Hepatocyte (in vitro differentiated cells): ENCODE results near the gene MS4A7. TPM values are rescaled to one million over a fixed set of nuclear protein-coding genes. Genes with fewer than 3 reads are reported as not detected.

Experiments used
- DNase-seq: peaks from one replicate; pipeline ENCODE4 v3.0.0-alpha.2; 2016; ENCODE audit warnings: low spot score
- H2AFZ ChIP-seq: fragments of 200-600 bp; sonication (generic); 2 replicates; pipeline ENCODE4 v1.6.0; 2016; ENCODE audit warnings: antibody characterized with exemption, mild to moderate bottlenecking
- H3K27ac ChIP-seq: fragments of 200-600 bp; sonication (generic); 2 replicates; pipeline ENCODE4 v1.5.1; 2016; ENCODE audit warnings: mild to moderate bottlenecking
- H3K27me3 ChIP-seq: fragments of 200-600 bp; sonication (generic); 2 replicates; pipeline ENCODE4 v1.6.1; 2016
- H3K36me3 ChIP-seq: fragments of 200-600 bp; sonication (generic); replicated peaks from 2 replicates; pipeline ENCODE4 v1.5.1; 2016; ENCODE audit warnings: low read depth; ENCODE audit not compliant: insufficient read depth
- H3K4me1 ChIP-seq: fragments of 200-600 bp; sonication (generic); 2 replicates; pipeline ENCODE4 v1.5.1; 2016; ENCODE audit warnings: mild to moderate bottlenecking, moderate library complexity; ENCODE audit not compliant: insufficient read depth
- H3K4me2 ChIP-seq: fragments of 200-600 bp; sonication (generic); 2 replicates; pipeline ENCODE4 v1.6.0; 2016
- H3K4me3 ChIP-seq: fragments of 200-600 bp; sonication (generic); 2 replicates; pipeline ENCODE4 v1.5.1; 2016; ENCODE audit warnings: mild to moderate bottlenecking
- H3K79me2 ChIP-seq: fragments of 200-600 bp; sonication (generic); 2 replicates; pipeline ENCODE4 v1.6.0; 2017; ENCODE audit warnings: mild to moderate bottlenecking
- H3K9me2 ChIP-seq: fragments of 200-600 bp; sonication (generic); replicated peaks from 2 replicates; pipeline ENCODE4 v1.6.0; 2017; ENCODE audit warnings: mild to moderate bottlenecking; ENCODE audit not compliant: insufficient read depth
- H3K9me3 ChIP-seq: fragments of 200-600 bp; sonication (generic); 2 replicates; pipeline ENCODE4 v1.5.1; 2016; ENCODE audit warnings: low read depth, mild to moderate bottlenecking
- H4K20me1 ChIP-seq: fragments of 200-600 bp; sonication (generic); 2 replicates; pipeline ENCODE4 v1.6.0; 2016; ENCODE audit warnings: mild to moderate bottlenecking; ENCODE audit not compliant: insufficient read depth, poor library complexity, severe bottlenecking
- EZH2 ChIP-seq: fragments of 200-600 bp; sonication (generic); IDR thresholded peaks from 2 replicates; pipeline ENCODE4 v1.6.1; 2016; ENCODE audit warnings: antibody characterized with exemption, mild to moderate bottlenecking, borderline replicate concordance
- EZH2phosphoT487 ChIP-seq: fragments of 200-600 bp; sonication (generic); IDR thresholded peaks from one replicate; pipeline ENCODE4 v1.6.1; 2018; ENCODE audit warnings: antibody characterized with exemption, mild to moderate bottlenecking, low read depth, moderate library complexity; ENCODE audit not compliant: unreplicated experiment, severe bottlenecking
- WGBS: methylation state at CpG from one replicate; pipeline ENCODE4 v1.1.6; 2016; ENCODE audit warnings: low lambda C conversion rate; ENCODE audit errors: missing lambda C conversion rate; 5-methylcytosine and 5-hydroxymethylcytosine counted together
- polyA plus RNA-seq: library from polyadenylated mRNA; unstranded; fragments of >200 nt; fragmentation: Nextera tagmentation; extraction: Ambion mirVana; gene quantifications from 2 replicates; pipeline ENCODE4 v1.2.1, GENCODE V29; 2016
- total RNA-seq: library from RNA; depleted of rRNA; stranded (reverse); fragments of >200 nt; gene quantifications from 2 replicates; pipeline ENCODE4 v1.2.3, GENCODE V29; 2014
- TF ChIP-seq, protein P1 (sequence below): fragments of 200-600 bp; sonication (generic); IDR thresholded peaks from 2 replicates; pipeline ENCODE4 v1.5.1; 2016; ENCODE audit warnings: antibody characterized with exemption, mild to moderate bottlenecking; ENCODE audit not compliant: poor library complexity

MS4A7 gene
- total and polyA plus RNA-seq, 2 experiments from 2014 or later, result 0.60 to 1.8 TPM

- no peaks in the 10 kb centered on the region for H3K9me3 ChIP-seq
- no peak for DNase-seq
- WGBS, result 76% methylated on average over 3 of the region's 3 CpGs
- no peaks in the 10 kb centered on the region for H4K20me1 ChIP-seq
- no peaks in the 10 kb centered on the region for H3K4me1 ChIP-seq
- H3K79me2 ChIP-seq, result no peaks in the 10 kb centered on the region
- H3K9me2 ChIP-seq, result no peaks in the 10 kb centered on the region
- no peak within 1 kb of the TSS for H3K4me2 ChIP-seq
- no peaks in the 10 kb centered on the region for H3K36me3 ChIP-seq
- no peaks in the 10 kb centered on the region for H3K27me3 ChIP-seq
- no peak within 1 kb of the TSS for H3K4me3 ChIP-seq
- no peak within 1 kb of the TSS for H2AFZ ChIP-seq
- no peak within 1 kb of the TSS for H3K27ac ChIP-seq
- TF ChIP-seq EZH2phosphoT487 (no peak), EZH2 (no peak)
- TF ChIP-seq, protein P1, sequence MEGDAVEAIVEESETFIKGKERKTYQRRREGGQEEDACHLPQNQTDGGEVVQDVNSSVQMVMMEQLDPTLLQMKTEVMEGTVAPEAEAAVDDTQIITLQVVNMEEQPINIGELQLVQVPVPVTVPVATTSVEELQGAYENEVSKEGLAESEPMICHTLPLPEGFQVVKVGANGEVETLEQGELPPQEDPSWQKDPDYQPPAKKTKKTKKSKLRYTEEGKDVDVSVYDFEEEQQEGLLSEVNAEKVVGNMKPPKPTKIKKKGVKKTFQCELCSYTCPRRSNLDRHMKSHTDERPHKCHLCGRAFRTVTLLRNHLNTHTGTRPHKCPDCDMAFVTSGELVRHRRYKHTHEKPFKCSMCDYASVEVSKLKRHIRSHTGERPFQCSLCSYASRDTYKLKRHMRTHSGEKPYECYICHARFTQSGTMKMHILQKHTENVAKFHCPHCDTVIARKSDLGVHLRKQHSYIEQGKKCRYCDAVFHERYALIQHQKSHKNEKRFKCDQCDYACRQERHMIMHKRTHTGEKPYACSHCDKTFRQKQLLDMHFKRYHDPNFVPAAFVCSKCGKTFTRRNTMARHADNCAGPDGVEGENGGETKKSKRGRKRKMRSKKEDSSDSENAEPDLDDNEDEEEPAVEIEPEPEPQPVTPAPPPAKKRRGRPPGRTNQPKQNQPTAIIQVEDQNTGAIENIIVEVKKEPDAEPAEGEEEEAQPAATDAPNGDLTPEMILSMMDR, result no peak
Observed at GRCh38 chr11:60396382-60396781, 18.1 kb downstream of the MS4A7 start, which contains the start of gene MS4A14. MS4A14 (plus strand) TSS chr11:60396459; CDS start chr11:60396579, 120 bp downstream.

GRCh38 chr11:60396799-60397198, 18.5 kb downstream of the MS4A7 start:
- no peak overlapping the region for H2AFZ ChIP-seq
- H3K4me3 ChIP-seq, result no peak overlapping the region
- H3K36me3 ChIP-seq, result no peaks in the 10 kb centered on the region
- no peaks in the 10 kb centered on the region for H3K79me2 ChIP-seq
- no peaks in the 10 kb centered on the region for H4K20me1 ChIP-seq
- no peak for TF ChIP-seq EZH2
- TF ChIP-seq, protein P1, result no peak
- TF ChIP-seq EZH2phosphoT487, result no peak
- H3K4me2 ChIP-seq, result no peak overlapping the region
- no peak overlapping the region for H3K27ac ChIP-seq
- no peaks in the 10 kb centered on the region for H3K27me3 ChIP-seq
- H3K9me3 ChIP-seq, result no peaks in the 10 kb centered on the region
- H3K9me2 ChIP-seq, result no peaks in the 10 kb centered on the region
- H3K4me1 ChIP-seq, result no peaks in the 10 kb centered on the region
- DNase-seq, result no peak
- WGBS, result 23% methylated on average over 1 of the region's 1 CpG

DNA sequence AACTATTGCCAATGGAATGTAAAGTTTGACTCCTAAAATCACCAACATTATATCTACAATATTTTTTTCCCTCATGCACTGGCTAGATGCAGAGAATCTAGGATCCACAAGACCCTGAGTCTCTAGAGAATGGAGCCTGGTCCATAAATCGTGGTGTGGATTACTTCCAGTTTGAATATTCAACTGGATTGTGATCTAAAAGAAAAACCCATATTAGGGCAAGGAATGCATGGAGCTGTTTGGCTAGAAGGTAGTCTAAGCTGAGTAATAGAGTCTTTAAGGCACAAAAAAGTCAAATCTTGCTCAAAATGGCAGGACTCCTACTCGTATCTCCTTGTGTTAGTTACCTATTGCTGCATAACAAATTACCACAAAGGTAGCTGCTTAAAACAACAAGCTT, 41.7 kb downstream of the MS4A7 start:
- H3K4me2 ChIP-seq, result no peak overlapping the region
- no peaks in the 10 kb centered on the region for H3K9me2 ChIP-seq
- H3K4me3 ChIP-seq, result no peak overlapping the region
- H3K4me1 ChIP-seq, result no peaks in the 10 kb centered on the region
- no peaks in the 10 kb centered on the region for H4K20me1 ChIP-seq
- no peak overlapping the region for H2AFZ ChIP-seq
- DNase-seq, result no peak
- H3K9me3 ChIP-seq, result no peaks in the 10 kb centered on the region
- no peaks in the 10 kb centered on the region for H3K36me3 ChIP-seq
- no peaks in the 10 kb centered on the region for H3K27me3 ChIP-seq
- H3K79me2 ChIP-seq, result no peaks in the 10 kb centered on the region
- no peak overlapping the region for H3K27ac ChIP-seq
- TF ChIP-seq, protein P1, result no peak
- TF ChIP-seq EZH2phosphoT487, result no peak
- no peak for TF ChIP-seq EZH2
- WGBS, result 30% methylated on average over 2 of the region's 2 CpGs

- Histone ChIP-seq H3K9me2 (no peaks in the 10 kb centered on the region), H3K36me3 (no peaks in the 10 kb centered on the region), H3K4me2 (no peak overlapping the region), H3K27me3 (no peaks in the 10 kb centered on the region), H3K4me3 (no peak overlapping the region), H3K9me3 (no peaks in the 10 kb centered on the region), H2AFZ (no peak overlapping the region), H3K4me1 (no peaks in the 10 kb centered on the region), H3K79me2 (no peaks in the 10 kb centered on the region), H4K20me1 (no peaks in the 10 kb centered on the region), H3K27ac (no peak overlapping the region)
- TF ChIP-seq EZH2phosphoT487 (no peak), EZH2 (no peak)
- TF ChIP-seq, protein P1, result no peak
- no peak for DNase-seq
- 73% methylated on average over 1 of the region's 1 CpG for whole genome bisulfite sequencing
Observed at GRCh38 chr11:60422609-60423008, 44.3 kb downstream of the MS4A7 start.
